HG03175 (cell line): Measurements from ENCODE around the gene RASD1.
"Not testable (repeated sequence)": the region's sequence is repeated elsewhere in the genome, so short reads cannot be mapped to it uniquely, and the experiment has no call there.

Source experiments
- ATAC-seq: cut with Tn5 transposase; IDR thresholded peaks from one replicate; pipeline ENCODE4 v1.9.1; 2021; ENCODE audit warnings: mild to moderate bottlenecking, moderate library complexity; ENCODE audit not compliant: unreplicated experiment

The RASD1 gene

GRCh38 chr17:17472333-17472920, 23.8 kb downstream of the RASD1 start:
- ATAC-seq: no peak

GRCh38 chr17:17469996-17470395, 26.2 kb downstream of the RASD1 start:
- no peak for ATAC-seq

- ATAC-seq: no peak
These were observed 26.8 kb downstream of the RASD1 start for GRCh38 chr17:17469358-17469757.

- no peak for ATAC-seq
These were observed 27.8 kb downstream of the RASD1 start for GRCh38 chr17:17468217-17469010.

GRCh38 chr17:17467720-17468119, 28.5 kb downstream of the RASD1 start:
- no peak for ATAC-seq

- ATAC-seq: no peak
These were observed 29.2 kb downstream of the RASD1 start for GRCh38 chr17:17467016-17467415.

GRCh38 chr17:17466511-17466910, 29.7 kb downstream of the RASD1 start:
- no peak for ATAC-seq

- not testable (repeated sequence) for ATAC-seq
These were observed 30.3 kb downstream of the RASD1 start for GRCh38 chr17:17465878-17466277.

GRCh38 chr17:17463821-17464220, 32.4 kb downstream of the RASD1 start:
- ATAC-seq: no peak

GRCh38 chr17:17462048-17462824, 34.0 kb downstream of the RASD1 start:
- ATAC-seq: no peak

- ATAC-seq: no peak
These were observed 36.2 kb downstream of the RASD1 start for GRCh38 chr17:17460038-17460437.

- no peak for ATAC-seq
These were observed 38.5 kb downstream of the RASD1 start for GRCh38 chr17:17457680-17458079.

GRCh38 chr17:17456251-17456650, 39.9 kb downstream of the RASD1 start:
- no peak for ATAC-seq

GRCh38 chr17:17455173-17455572, 41.0 kb downstream of the RASD1 start:
- ATAC-seq: no peak

GRCh38 chr17:17454700-17455099, 41.5 kb downstream of the RASD1 start:
- not testable (repeated sequence) for ATAC-seq

- ATAC-seq: no peak
These were observed 41.9 kb downstream of the RASD1 start for GRCh38 chr17:17454276-17454675.

- ATAC-seq: no peak
These were observed 43.1 kb downstream of the RASD1 start for GRCh38 chr17:17453088-17453487.

GRCh38 chr17:17448723-17449122, 47.5 kb downstream of the RASD1 start:
- ATAC-seq: no peak

GRCh38 chr17:17448076-17448475, 48.1 kb downstream of the RASD1 start:
- no peak for ATAC-seq

GRCh38 chr17:17447264-17447663, 48.9 kb downstream of the RASD1 start:
- ATAC-seq: no peak

GRCh38 chr17:17446666-17447155, 49.5 kb downstream of the RASD1 start:
- no peak for ATAC-seq
